ENCODE results near the gene ACAP1. TPM values are rescaled to one million over a fixed set of nuclear protein-coding genes. Genes with fewer than 3 reads are reported as not detected.

The ACAP1 gene
- total RNA-seq, 6 experiments from 2014 or later, result 1.6 to 6.8 (median 2.7) TPM

DNA sequence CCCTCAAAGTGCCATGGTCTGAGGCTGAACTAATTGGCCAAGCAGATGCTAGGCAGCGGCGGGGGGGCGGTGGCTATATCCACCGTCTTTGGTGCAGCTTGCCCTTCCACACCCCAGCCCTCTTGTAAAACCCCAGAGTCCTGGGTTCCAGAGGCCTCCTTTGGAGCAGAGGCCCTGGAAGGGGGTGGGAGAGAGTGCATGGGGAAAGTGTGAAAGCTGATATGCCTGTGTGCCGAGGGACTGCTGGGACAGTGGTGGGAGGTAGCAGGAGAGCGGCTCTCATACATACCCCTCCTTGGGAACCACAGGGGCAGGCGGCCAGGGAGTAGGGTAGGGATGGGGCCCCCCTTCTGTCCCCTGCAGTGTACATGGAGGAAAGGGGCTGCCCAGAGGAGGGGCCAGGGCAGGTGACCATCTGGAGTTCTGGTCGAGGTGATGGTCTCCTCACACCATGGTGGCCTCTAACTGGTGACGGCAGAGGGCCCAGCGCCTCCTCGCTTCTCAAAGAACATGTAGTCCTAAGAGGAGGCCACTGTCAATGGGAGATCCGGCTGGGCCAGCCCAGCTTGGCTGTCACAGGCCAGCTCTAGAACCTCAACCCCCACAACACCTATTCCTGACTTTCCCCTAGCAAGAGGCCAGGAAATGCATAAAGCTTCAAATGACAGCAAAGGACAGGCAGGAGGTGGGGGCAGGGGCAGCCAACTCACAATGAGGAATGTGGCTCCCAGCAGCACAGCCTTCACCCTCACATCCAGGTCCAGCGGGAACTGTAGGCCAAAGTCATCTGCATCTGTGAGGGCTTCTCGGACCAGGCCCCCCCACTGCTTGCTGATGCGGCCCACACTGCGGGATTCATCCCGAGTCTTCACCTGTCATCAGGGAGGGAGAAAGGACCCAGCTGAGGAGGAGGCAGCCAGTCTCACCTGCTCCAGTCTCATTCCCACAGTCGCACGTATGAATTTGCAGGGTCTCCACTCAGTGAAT, 53.9 kb downstream of the ACAP1 start:
- peaks cover 0 to 14% (median 0%) of the 10 kb centered on the region in 4 donors for H3K36me3 ChIP-seq
- no peak overlapping the region for H3K4me3 ChIP-seq
- no peaks in the 10 kb centered on the region for H3K9me3 ChIP-seq
- peaks cover 0 to 4% (median 0%) of the 10 kb centered on the region in 4 donors for H3K4me1 ChIP-seq
- whole genome bisulfite sequencing (ENCODE audit: insufficient coverage, low coverage, low lambda C conversion rate, missing lambda C conversion rate), result 75% methylated on average over 3 of the region's 19 CpGs
- intact Hi-C loops (cut with DNase I), result no loop called here
- no peak overlapping the region for H3K27ac ChIP-seq
- no peak for TF ChIP-seq POLR2A (IDR thresholded peaks at IDR 0.05)
- TF ChIP-seq, protein P1, sequence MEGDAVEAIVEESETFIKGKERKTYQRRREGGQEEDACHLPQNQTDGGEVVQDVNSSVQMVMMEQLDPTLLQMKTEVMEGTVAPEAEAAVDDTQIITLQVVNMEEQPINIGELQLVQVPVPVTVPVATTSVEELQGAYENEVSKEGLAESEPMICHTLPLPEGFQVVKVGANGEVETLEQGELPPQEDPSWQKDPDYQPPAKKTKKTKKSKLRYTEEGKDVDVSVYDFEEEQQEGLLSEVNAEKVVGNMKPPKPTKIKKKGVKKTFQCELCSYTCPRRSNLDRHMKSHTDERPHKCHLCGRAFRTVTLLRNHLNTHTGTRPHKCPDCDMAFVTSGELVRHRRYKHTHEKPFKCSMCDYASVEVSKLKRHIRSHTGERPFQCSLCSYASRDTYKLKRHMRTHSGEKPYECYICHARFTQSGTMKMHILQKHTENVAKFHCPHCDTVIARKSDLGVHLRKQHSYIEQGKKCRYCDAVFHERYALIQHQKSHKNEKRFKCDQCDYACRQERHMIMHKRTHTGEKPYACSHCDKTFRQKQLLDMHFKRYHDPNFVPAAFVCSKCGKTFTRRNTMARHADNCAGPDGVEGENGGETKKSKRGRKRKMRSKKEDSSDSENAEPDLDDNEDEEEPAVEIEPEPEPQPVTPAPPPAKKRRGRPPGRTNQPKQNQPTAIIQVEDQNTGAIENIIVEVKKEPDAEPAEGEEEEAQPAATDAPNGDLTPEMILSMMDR (IDR thresholded peaks at IDR 0.05), result no peak
- H3K27me3 ChIP-seq, result no peaks in the 10 kb centered on the region
- no peak for ATAC-seq
- DNase-seq, result peak in 1 of 3 donors; percentile 43

DNA sequence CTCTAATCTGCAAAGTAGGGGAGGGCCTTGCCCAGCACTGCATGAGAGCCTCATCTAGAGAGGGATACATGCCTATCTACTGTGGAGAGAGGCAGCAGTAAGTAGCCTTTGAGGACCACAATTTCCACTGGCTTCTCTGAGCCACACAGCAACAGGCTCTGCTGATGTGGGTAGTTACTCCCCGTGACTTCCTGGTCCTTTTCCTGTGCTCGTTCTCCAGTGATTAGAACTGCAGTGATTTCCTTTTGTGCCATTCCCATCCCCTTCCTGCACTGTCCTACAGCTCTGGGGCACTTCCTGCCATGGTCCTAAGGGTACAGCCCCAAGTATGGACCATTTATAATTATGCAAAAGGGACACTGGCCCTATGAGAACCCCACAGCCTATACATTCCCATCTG, 55.0 kb downstream of the ACAP1 start:
- Histone ChIP-seq H3K27ac (no peak overlapping the region), H3K4me1 (peaks cover 0 to 6% (median 0%) of the 10 kb centered on the region in 4 donors), H3K27me3 (no peaks in the 10 kb centered on the region), H3K9me3 (no peaks in the 10 kb centered on the region), H3K36me3 (peaks cover 0 to 14% (median 0%) of the 10 kb centered on the region in 4 donors), H3K4me3 (no peak overlapping the region)
- intact Hi-C loops (cut with DNase I), result no loop called here
- TF ChIP-seq POLR2A (IDR thresholded peaks at IDR 0.05), result no peak
- TF ChIP-seq, protein P1 (IDR thresholded peaks at IDR 0.05), result no peak
- ATAC-seq, result no peak
- no peak for DNase-seq
- 50% methylated on average over 1 of the region's 2 CpGs for WGBS (ENCODE audit: insufficient coverage, low coverage, low lambda C conversion rate, missing lambda C conversion rate)

DNA sequence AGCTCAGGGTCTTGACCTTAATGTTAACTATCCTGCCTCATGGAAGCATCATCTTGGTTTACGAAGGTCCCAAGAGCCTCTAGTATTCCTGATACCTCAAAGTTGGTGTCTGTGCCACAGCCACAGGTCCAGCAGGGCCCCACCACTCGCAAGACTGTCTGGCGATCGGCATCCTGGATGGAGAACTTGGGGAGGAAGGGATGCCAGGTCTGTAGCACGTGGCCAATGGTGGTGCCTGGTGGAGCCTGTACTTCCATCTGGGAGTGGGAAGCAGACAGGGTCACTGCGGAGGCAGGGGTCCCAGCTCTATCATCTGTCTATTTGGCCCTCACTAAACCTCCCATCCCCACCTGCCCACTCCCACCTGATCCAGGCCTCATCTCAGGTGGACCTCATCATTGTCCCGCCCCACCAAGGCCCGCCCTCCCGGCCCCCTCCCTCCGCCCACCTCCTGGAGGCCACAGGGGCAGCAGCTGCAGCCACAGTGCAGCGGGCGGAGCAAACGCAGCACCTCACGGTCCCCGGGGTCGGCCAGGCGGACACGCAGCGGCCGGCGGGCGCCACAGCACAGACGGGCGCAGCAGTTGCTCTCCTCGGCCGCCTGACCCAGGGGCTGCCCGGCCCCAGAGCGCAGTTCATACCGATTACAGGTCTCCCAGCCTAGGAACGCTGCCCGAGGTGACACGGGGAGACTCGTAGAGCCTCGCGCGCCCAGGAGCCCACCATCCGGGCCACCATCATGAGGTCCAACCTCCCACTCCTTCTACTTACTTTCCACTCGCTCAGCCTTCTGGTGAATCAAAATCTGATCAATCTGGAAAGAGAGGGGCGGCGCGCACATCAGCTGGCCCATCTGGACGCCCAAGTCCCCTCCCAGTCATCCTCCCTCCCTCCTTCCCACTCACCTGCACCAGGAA, 56.6 kb downstream of the ACAP1 start:
- ATAC-seq (no peak), DNase-seq (peak in 1 of 3 donors; percentile 53)
- Histone ChIP-seq H3K27me3 (no peaks in the 10 kb centered on the region), H3K27ac (no peak overlapping the region), H3K4me1 (peaks cover 0 to 6% (median 0%) of the 10 kb centered on the region in 4 donors), H3K36me3 (peaks cover 0 to 14% (median 0%) of the 10 kb centered on the region in 4 donors), H3K4me3 (peak overlapping the region in 2 of 3 donors; percentile 63 to 84), H3K9me3 (no peaks in the 10 kb centered on the region)
- TF ChIP-seq, protein P1 (IDR thresholded peaks at IDR 0.05), result no peak
- TF ChIP-seq POLR2A (IDR thresholded peaks at IDR 0.05), result no peak
- 77% methylated on average over 6 of the region's 42 CpGs for WGBS (ENCODE audit: insufficient coverage, low coverage, low lambda C conversion rate, missing lambda C conversion rate)
- intact Hi-C loops (cut with DNase I), result no loop called here
